Femur (tissue), 1 donor: ENCODE measurements around the gene CHFR.
"Not testable (repeated sequence)": the region's sequence is repeated elsewhere in the genome, so short reads cannot be mapped to it uniquely, and the experiment has no call there.

Experiments used
- DNase-seq: peaks from one replicate; pipeline ENCODE4 v3.0.0-alpha.2; 2017

CHFR gene, protein sequence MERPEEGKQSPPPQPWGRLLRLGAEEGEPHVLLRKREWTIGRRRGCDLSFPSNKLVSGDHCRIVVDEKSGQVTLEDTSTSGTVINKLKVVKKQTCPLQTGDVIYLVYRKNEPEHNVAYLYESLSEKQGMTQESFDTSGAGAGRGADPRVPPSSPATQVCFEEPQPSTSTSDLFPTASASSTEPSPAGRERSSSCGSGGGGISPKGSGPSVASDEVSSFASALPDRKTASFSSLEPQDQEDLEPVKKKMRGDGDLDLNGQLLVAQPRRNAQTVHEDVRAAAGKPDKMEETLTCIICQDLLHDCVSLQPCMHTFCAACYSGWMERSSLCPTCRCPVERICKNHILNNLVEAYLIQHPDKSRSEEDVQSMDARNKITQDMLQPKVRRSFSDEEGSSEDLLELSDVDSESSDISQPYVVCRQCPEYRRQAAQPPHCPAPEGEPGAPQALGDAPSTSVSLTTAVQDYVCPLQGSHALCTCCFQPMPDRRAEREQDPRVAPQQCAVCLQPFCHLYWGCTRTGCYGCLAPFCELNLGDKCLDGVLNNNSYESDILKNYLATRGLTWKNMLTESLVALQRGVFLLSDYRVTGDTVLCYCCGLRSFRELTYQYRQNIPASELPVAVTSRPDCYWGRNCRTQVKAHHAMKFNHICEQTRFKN

DNA sequence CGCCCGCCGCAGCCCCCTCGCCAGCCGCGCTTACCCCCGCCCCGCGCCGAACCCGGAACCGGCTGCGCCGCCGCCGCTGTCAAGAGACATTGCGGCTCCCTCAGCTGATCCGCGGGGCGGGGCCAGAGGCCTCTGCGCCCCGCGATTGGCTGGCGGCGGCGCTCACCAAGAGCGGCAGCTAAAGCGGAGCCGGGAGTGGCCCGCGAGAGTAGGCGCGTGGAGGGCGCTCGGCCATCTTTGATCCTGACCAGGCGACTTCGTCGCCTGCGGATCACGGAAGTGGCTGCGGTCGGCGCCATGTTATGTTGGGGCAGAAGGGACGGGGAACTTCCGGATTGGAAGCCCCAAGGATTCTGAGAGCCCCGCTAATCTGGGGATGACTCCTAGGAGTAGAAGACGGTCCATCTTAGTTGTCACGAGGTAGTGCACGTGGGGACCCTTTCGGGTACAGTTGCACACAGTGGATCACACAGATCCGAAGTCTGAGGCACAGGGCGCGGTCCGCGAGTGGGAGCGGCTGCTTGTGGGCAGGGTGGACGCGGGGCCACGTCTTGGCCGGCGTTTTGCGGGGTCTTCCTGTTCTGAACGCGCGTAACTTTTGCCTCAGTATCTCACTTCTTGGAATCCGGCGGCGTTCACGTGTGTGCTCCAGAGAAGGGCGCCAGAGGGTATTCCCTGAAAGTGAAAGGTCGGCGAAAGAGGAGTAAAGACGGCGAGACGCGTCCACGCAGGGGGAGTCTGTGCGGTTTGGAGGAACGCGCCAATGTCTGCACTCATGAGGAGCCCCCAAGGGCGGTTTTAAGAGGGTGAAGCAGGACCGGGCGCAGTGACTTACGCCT lies at the start of gene CHFR:
Gene CHFR (minus strand): TSS at position 93 of the 839 bp plus-strand sequence. CDS start 277 bp downstream, outside the sequence.
- DNase-seq, result peak; percentile 99

DNA sequence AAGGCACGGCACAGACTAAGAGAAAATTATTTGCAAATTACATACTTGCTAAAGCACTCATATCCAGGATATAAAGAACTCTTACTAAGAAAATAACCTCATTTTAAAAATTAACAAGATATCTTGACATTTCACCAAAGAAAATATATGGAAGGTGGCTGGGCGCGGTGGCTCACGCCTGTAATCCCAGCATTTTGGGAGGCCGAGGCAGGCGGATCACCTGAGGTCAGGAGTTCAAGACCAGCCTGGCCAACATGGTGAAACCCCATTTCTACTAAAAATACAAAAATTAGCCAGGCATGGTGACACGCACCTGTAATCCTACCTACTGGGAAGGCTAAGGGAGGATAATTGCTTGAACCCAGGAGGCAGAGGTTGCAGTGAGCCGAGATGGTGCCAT lies 49.5 kb upstream of the CHFR start:
- DNase-seq, result not testable (repeated sequence)

DNA sequence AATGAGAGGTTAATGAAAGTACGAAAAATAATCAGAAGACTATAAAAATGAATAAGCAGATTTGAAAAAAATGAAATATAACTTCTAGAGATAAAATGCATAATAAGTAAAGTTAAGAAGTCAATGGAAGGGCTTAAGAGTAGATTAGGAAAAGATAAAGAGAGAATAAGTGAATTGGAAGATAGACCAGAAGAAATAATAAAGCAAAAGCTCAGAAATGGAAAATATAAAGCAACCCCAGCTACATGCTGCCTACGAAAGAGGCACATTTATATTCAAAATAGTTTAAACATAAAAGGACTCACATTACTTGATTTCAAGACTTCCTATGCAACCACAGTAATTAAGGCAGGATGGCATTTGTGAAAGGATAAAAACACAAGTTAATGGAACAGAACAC lies 48.8 kb upstream of the CHFR start:
- no peak for DNase-seq

DNA sequence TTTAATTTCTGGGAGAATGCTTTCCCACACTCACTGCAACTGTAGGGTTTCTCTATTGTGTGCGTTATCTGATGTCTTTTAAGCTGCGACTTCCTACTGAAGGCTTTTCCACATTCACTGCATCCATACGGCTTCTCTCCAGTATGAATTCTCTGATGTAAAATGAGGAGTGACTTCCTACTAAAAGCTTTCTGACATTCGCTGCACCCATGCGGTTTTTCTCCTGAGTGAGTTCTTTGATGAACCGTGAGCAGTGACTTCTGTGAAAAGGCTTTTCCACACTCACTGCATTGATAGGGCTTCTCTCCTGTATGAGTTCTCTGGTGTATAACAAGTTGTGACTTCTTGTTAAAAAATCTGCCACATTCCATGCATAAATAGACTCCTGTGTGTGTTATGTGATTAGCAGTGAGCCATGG lies 39.0 kb upstream of the CHFR start:
- DNase-seq, result no peak

DNA sequence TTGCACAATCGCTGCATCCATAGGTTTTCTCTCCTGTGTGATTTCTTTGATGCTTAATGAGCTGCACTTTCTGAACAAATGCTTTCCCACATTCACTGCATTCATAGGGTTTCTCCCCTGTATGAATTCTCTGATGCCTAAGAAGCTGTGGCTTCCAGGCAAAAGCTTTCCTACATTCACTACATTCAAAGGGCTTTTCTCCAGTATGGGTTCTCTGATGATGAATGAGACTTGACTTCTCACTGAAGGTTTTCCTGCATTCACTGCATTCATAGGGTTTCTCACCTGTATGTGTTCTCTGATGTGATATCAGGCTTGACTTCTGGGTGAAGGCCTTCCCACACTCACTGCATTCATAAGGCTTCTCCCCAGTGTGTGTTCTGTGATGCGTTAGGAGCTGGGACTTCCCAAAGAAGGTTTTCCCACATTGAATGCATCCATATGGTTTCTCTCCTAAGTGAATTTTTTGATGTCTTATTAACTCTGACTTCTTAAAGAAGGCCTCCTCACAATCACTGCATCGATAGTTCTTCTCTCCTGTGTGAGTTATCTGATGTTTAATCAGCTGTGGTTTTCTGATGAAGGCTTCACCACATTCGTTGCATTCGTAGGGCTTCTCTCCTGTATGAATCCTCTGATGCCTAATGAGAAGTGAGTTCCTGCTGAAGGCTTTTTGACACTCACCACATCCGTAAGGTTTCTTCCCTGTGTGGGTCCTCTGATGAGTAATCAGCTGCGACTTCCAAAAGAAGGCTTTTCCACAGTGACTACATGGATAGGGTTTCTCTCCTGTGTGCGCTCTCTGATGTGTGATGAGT lies 38.4 kb upstream of the CHFR start:
- DNase-seq, result no peak

DNA sequence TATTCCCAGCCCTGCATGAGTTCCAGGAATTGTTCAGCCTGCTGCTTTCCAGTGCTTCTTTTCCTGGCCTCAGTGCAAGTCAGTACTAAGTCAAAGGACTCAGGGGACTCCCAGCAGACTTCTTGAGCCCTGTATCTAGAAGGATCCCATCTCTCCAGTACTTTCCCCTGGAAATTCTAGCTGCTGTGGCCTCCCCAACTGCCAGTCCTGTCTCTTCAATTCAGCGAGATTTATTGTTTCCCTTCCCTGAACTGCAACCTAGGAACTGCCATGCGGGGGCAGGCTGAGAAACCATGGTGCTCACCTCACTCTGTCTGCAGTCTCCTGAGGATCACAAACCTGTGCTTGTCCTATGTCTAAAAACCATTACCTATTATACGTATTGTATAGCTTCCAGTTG lies 37.0 kb upstream of the CHFR start:
- DNase-seq, result no peak

DNA sequence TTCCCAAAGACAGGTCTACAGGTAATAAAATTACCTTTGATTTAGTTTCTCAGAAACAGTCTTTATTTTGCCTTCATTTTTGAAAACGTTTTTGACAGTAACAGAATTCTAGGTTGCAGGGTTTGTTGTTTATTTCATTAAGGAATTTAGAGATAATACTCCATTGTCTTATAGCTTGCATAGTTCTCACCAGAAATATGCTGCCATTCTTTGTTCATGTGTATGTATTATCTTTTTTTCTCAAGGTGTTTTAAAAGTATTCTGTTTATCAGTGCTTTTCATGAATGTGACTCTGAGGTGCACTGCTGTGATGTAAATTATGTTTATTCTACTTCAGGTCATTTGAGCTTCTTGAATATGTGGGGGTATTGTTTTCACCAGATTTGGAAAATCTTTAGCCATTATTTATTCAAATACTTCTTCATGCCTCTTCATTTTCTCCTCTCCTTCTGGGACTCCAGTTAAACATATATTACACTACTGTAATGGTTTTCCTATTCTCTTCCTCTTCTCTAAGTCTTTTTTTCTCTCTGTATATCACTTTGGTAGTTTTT lies 36.0 kb upstream of the CHFR start:
- no peak for DNase-seq

DNA sequence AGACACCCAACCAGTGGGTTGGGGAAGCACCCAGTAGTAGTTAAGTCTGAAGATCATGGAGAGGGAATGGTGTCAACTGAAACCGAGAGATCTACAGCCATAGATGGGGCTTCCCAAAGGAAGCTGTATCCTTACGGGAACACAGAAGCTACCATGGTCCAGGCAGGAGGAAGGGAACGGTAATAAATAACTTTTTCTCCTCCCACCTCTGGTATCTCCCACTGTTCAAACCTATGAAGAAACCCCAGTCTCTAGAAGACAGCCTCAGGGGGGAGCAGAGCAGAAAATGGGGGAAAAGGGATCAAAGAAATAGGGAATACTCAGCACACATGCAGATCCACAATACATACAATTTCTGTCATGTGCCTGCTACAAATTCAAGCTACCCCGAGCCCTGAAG lies 35.3 kb upstream of the CHFR start:
- DNase-seq, result no peak

DNA sequence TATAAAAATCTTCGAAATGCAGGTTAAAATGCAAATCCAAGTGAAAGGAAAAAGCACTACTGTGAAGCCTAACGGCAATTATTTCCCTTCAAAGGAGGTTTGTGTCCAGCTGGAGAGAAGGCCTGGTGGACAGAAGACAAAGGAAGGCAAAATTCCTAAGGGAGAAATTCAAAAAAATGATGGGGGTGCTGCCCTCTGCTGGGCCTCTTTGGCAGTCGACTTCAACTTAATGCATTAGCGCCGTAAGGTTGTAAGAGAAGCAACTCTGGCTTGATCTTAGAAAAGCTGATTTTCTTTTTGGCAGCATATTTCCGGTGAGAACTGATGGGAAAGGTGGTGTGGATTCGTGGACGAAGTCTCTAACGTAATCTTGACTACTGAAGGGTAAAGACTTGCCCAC lies 34.3 kb upstream of the CHFR start:
- DNase-seq, result no peak

DNA sequence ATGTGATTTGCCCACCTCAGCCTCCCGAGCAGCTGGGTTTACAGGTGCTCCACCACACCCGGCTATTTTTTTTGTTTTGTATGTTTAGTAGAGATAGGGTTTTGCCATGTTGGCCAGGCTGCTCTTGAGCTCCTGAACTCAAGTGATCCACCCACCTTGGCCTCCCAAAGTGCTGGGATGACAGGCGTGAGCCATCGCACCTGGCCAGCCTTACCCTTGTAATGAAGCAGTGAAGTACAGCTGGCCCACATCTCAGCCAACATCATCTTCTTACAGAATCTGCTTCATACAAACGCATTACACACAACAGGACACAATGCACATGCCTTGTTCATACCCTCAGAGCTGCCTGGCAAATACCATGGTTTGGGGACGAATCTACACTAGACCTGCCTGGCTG lies 31.3 kb upstream of the CHFR start:
- DNase-seq, result no peak

DNA sequence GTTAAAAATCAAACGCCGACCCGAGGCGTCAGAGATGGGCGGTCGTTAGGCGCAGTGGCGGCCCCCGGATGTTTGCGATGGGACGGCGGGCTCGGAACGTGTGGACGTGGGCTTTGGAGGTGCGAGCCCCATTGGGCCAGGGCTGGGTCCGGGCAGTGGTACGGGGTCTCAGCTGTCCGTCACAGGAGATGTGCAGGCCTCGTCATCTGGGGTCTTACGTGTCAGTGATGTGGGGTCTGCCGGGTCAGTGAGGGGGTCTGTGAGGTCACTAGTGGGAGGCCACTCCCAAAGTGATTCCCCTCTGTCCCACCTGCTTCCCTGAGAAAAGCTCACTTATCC lies 21.6 kb upstream of the CHFR start:
- DNase-seq, result no peak

DNA sequence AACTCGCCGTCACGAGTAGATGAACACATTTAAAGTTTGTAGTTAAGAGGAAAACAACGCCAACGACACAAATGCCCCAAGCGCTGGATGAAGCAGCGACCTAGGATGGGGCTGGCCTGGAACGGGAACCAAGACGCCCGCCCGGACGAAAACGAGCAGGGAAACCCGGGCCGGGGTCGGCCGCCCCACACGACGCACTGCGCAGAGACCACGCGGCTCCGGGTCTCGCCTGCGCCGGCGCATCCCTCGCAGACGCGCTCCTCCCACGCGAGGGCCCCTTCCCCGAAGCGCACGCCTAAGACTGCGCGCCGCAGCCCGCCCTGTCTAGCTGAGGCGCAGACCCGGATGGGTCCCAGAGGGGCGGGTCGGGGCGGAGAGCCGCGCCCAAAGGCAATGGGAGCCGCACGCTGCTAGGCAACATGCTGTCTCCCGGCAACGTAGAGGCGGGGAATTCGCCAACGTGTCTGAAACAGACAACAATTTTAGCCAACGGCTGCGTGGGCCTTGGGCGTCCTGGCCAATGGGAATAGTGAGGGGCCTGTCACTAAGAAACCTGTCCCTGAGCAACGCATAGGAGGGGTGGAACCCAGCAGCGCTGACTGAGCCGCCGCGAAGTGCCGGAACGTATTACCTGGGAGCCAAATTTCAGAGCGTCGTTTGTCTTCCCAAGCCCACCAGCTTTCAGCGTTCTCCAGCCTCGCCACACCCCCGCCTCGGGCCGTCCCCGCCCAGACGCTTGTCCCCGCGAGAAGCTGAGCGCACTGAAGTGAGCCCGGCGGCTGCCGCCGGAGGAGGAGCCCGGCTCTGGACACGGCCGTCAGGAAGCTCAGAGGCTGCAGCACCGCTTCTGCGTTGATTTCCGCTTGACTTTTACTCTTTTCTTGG lies 21.0 kb upstream of the CHFR start:
- peak; percentile 98 for DNase-seq

DNA sequence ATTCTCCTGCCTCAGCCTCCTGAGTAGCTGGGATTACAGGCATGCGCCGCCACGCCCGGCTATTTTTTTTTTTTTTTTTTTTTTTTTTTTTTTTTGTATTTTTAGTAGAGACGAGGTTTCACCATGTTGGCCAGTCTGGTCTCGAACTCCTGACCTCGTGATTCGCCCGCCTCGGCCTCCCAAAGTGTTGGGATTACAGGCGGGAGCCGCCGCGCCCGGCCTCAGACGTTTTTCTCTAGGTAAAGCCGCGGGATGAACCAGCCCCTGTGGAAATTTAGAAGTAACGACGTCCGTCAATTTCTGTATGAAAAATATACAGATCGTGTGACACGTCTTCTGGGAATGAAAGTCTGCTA lies 20.4 kb upstream of the CHFR start:
- not testable (repeated sequence) for DNase-seq

DNA sequence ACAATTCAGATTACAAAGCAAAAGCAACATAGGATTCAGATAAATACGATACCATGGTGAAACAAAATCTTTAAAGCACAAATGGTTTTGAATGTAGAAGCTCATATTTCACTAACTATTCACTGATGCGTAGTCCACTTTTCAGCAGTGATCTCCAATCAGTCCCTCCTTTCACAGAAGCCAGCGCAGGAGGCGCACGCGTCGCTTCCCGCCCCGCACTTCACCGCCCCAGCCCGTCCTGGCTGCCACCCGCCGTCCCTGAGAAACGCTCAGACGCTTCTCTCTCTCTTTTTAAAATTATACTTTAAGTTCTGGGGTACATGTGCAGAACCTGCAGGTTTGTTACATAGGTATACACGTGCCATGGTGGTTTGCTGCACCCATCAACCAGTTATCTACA lies 19.8 kb upstream of the CHFR start:
- no peak for DNase-seq

DNA sequence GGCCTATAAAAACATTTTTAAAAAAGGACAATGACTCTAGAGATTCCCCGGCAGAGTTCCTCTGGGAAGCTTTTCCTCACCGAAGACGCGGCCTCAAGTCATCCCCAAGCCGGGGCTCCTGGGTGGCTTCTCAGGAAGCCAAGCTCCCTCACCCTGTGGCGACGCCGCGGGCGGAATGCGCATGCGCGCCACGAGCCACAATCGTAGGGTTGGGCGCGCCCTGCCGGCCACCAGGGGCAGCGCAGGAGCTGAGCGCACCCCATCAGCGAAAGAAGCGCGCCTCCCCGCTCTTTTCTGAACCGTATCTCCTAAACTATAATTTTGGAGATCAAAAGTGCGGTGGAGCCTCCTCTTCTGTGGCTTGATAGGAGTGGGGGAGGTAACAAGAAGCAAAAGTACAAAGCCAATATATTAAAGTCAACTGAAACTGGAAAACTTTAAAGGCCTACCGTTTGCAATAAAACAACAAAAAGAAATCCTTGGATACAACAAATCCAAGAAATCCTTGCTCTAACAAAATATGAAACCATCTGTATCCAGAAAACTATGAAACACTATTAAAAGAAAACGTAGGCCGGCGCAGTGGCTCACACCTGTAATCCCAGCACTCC lies 17.4 kb upstream of the CHFR start:
- peak; percentile 86 for DNase-seq

DNA sequence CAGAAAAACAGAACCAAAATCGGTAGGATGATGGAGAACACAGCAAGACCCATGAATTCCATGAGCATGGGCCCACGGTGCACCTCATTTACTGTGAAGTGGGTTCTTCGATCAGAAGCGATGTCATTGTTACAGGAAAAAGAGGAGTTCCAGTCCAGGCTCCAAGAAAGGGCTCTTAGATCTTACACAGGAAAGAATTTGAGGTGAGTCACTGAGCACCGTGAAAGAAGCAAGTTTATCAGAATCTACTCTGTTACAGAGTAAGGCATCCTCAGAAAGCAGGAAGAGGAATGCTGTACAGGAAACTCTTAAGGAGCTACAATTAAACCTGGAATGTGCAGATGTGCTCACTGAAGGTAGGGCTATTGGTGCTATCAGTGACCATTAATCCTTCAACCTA lies 11.6 kb upstream of the CHFR start:
- DNase-seq, result no peak

DNA sequence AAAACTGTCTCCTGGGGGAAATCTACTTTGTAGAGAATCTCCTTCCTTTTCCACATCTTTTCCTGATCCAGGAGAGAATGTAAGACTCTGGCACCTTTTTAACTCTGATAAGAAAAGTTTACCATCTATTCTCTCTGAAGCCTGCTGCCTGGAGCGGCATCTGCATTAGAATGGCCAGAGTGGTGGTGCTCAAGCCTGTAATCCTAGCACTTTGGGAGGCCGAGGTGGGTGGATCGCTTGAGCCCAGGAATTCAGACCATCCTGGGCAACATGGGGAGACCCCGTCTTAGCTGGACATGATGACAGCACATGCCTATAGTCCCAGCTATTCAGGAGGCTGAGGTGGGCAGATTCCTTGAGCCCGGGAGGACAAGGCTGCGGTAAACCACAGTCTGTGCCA lies 1.4 kb upstream of the CHFR start:
- DNase-seq, result no peak

DNA sequence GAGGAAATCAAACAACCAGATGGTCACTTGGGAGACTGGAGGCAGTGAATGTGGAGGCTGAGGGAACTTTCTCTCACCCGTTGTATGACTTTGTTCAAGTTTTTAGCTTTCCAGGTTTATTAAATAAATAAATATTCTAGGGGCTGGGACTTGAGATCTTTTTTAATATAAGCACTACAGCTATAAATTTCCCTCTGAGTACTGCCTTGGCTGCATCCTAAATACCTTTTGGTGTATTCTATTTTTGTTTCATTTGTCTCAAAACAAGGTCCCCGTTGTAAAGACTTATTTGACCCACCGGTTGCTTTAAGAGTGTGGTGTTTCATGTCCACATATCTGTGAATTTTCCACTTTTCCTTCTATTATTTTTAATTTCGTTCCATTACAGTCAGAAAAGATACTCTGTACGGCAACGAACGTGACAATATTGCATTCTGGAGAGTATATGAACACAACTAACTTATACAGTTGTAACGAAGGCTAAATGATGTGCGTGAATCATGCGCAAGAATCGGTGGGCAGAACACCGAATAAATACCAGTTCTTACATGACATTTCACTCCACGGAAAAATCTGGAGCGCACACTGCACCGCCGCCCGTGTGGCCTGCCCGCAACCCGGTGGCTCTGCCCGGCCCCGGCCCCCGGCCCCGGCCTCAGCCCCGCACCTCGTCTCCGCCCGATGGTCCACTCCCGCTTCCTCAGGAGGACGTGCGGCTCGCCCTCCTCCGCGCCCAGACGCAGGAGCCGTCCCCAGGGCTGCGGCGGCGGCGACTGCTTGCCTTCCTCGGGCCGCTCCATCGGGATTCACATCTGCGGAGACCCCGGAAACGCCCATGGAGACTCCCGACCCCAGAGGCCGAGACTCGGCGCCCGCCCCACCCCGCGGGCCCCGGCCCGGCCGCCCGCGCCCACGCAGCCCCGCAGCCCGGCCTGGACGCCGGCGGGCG lies 602 bp downstream of the CHFR start:
- peak; percentile 32 for DNase-seq

DNA sequence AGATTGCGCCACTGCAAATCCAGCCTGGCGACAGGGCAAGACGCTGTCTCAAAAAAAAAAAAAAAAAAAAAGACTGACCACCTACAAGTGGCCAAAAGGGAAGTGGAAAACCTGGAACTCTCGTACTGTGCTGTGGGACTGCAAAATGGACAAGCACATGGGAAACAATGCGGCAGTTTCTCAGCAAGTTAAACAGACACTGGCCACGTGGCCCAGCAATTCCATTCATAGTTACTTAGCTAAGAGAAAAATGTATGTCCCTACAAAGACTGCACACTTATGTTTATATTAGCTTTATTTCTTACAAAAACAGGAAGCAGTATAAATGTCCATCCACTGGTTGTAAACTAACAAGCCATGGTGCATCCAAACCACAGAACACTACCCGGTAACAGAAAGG lies 5.6 kb downstream of the CHFR start:
- no peak for DNase-seq

DNA sequence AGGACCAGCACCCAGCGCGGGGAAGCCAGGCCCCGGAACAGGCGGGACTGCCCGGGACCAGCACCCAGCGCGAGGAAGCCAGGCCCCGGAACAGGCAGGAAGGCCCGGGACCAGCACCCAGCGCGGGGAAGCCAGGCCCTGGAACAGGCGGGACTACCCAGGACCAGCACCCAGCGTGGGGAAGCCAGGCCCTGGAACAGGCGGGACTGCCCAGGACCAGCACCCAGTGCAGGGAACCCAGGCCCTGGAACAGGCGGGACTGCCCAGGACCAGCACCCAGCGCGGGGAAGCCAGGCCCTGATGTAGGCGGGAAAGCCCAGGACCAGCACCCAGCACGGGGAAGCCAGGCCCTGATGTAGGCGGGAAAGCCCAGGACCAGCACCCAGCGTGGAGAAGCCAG lies 12.8 kb downstream of the CHFR start:
- DNase-seq, result not testable (repeated sequence)
